Epidermal melanocyte (primary cell): ENCODE results near the gene MRPS18A.

Source experiments
- DNase-seq: peaks from one replicate; pipeline ENCODE4 v3.0.0; 2011; ENCODE audit warnings: low spot score; ENCODE audit not compliant: insufficient read length

Gene MRPS18A

GRCh38 chr6:43687437-43688347, at the start of gene MRPS18A:
Gene MRPS18A, minus strand, starts transcription at chr6:43687791. Its CDS starts 12 bp downstream, at chr6:43687779.
- peak; percentile 85 for DNase-seq

- no peak for DNase-seq
These were observed 49.3 kb upstream of the MRPS18A start for GRCh38 chr6:43736844-43737243.

DNA sequence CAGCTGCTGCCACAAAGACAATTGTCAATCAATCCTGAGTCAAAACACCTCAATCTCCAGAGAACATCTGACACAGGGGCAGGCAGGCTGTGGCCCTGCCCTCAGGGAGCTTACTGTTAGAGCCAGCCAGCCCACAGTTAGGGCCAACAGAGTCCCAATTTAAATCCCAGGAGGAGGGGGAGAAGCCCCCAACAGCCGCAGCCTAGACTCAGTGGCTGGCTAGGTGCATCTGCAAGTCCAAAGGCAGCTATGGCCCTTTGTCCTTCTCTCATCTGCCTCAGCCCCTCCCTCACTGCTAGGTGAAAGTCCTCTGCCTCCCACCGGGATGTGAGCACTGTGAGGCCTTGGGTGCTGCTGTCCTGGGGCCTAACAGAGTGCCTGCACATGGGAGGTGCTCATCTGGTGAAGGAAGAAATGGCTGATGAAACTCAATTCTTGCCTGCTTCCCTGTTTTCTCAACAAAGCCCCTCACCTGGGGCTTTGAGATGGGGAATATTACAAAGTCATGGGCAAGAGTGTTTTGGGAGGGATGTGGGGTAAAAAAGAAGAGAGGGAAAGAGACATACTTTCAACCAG, 48.7 kb upstream of the MRPS18A start:
- DNase-seq = no peak

GRCh38 chr6:43735642-43736199, 48.1 kb upstream of the MRPS18A start:
- DNase-seq = no peak

GRCh38 chr6:43734294-43734665, 46.7 kb upstream of the MRPS18A start:
- DNase-seq = no peak

- peak; percentile 2 for DNase-seq
These were observed 46.1 kb upstream of the MRPS18A start for GRCh38 chr6:43733471-43734293.

DNA sequence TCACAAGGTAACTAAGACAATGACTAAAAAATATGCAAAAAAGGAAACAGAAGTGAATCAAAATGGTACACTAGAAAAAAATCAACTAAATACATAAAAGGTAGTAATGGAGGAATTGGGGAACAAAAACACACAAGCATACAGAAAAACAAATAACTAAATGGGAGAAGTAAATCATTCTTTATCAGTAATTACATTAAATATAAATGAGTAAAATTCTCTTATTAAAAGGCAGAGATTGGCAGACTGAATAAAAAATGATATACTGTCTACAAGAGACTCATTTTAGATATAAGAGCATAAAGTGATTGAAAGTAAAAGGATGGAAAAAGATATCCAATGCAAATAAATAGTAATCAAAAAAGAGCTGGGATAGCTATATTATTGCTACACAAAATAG, 43.0 kb upstream of the MRPS18A start:
- no peak for DNase-seq

GRCh38 chr6:43729537-43729936, 41.9 kb upstream of the MRPS18A start:
- peak; percentile 8 for DNase-seq

DNA sequence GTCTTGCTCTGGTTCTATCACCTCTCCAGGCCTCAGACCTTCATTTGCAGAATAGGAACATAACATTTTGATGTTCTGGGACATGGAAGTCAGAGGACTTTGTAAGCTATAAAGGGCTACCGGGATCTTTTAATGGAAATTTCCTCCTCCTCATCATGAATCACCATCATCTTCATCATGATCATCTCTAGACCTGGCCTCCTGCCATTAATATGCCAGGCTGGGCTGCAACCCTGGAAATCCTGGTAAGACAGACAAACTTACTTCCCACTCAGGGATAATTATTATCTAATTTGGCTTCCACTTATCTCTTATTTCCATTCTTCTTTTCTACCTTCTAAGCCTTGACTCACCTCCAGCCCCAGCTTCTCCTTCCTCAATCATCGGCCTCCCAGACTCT, 41.0 kb upstream of the MRPS18A start:
- no peak for DNase-seq

- DNase-seq = no peak
These were observed 40.0 kb upstream of the MRPS18A start for GRCh38 chr6:43727634-43728033.

DNA sequence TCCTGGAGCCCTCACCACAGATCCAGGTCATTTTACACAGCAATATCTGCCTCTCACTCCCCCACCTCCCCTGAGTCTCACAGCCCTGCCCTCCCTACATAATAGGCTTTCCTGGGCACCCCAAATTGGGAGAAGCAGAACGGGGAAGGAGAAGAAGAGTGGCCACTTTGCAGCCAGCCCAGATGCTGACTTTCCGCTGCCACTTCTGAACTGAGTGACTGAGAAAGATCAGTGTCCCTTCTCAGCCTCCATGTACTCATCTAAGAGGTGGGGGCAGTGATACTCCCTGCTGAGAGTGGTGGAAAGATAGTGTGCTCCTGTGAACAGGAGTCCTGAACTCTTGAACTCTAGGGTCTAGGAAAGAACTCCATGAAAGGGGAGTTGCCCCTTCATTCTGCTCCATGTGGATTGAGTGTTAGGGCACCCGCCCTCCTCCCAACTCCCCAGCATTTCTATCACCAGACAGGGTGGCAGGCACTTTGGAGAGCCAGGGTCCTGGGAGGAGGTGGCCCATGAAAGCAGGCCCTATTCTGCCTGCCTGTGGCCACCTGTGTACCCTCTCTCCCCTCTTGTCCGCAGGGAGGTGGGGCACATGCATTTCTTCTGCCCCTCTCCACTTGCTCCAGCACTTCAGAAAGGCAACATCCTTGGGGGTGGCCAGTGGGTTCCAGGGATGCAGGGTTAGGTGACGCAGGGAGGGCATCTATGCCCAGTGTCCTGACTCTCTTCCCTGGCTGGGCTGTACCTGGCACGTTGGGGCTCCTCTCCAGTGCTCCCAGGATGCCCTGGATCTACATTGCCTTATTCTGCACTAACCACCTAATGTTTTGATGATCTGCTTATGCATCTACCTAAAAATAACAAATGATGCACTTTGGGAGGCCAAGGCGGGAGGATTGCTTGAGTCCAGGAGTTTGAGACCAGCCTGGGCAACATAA, 38.3 kb upstream of the MRPS18A start:
- peak; percentile 2 for DNase-seq

DNA sequence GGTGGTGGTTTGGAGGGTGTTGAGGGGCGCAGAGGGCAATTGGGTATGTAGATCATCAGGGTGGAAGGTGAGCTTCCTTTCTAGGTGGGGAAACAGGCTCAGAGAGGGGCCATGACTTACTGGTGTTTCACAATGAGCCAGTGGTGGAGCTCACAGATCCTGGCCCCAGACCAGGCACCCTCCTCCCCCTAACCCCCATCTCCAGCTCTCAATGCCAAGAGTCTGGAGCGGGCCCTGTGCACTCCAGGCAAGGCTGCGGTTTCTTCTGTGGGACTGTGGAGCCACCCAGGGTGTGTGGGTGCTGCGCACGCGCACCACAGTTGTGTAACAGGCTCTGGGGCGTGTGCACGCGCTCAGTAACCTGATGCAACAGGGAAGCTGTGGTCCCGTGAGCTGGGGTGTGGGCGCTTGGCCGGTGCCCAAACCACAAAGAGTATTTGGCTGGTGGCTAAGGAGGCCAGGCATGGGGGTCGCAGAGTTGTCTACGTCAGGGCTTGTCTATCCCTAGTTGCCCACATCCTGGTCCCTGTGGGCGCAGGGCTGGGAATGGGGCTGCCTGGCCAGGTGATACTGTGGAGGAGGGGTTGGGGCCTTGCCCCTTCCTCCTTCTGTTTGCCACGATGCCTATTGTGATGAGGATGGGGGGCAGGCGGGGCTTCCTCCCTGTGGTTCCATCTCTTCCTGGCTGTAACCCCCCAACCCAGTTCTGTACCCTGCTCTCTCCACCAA, 37.5 kb upstream of the MRPS18A start:
- DNase-seq = peak; percentile 44

DNA sequence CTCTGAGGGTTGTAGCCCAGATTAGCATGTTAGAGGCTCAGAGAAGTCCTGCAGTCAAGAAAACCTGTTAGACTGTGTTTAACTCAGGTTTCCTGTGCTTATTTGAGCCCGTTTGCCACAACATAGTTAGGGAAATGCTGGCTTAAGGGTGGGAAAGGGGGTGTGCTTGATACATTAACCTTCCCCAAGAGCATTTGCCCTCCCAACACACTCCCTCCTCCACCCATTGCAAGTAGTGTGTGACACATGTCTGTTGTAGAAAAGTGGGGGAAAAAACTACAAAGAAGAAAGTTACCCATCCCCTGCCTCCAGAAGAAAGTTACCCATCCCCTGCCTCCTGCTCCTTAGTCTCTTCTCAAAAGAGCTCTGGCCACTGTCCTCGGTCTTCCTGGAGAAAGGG, 36.8 kb upstream of the MRPS18A start:
- DNase-seq = peak; percentile 8

DNA sequence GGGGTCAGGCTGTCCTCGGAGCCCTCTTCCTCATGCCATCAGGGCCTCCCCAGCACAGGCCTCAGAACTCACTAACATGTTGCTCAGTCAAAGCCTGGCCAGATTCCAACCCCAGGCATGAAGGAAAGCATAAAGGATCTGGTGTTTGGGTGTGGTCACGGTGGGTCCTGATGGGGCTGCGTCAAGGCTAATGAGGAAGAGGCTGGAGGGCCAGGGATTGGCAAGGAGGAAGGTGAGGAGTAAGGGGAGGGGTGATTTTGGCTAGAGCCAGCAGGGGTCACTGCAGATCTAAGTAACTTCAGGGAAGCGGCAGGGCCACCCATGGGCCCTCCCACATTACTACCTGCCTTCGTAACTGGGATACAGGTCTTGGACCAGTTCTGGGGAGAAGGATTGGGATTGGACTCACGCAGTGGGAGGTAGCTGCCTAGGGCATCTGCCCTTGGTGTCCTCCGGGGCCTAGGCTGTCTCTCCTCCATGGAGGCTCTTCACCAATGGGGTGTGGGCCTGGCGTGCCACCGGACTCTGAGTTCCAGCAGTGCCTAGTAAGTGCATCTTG, 36.2 kb upstream of the MRPS18A start:
- DNase-seq = peak; percentile 16

GRCh38 chr6:43722920-43723545, 35.4 kb upstream of the MRPS18A start:
- DNase-seq = peak; percentile 13

- no peak for DNase-seq
These were observed 33.4 kb upstream of the MRPS18A start for GRCh38 chr6:43720999-43721398.

DNA sequence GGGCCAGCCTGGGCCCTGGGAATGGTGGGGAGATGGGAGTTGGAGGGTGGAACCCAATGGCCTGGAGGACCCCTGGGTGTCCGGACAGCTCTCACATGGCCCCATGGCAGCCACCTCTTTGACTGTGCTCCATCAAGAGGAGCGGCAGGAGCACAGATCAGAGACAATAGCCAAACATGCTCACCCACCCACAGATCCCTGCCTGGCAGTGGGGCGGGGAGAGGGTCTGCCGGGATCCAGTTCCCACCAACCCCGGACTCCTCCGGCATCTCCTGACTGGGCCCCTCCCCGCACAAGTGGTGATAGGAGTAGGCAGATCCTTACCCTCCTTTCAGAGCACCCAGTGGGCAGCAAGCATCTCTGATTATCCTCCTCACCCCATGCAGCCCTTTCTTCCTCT, 31.9 kb upstream of the MRPS18A start:
- DNase-seq = no peak

DNA sequence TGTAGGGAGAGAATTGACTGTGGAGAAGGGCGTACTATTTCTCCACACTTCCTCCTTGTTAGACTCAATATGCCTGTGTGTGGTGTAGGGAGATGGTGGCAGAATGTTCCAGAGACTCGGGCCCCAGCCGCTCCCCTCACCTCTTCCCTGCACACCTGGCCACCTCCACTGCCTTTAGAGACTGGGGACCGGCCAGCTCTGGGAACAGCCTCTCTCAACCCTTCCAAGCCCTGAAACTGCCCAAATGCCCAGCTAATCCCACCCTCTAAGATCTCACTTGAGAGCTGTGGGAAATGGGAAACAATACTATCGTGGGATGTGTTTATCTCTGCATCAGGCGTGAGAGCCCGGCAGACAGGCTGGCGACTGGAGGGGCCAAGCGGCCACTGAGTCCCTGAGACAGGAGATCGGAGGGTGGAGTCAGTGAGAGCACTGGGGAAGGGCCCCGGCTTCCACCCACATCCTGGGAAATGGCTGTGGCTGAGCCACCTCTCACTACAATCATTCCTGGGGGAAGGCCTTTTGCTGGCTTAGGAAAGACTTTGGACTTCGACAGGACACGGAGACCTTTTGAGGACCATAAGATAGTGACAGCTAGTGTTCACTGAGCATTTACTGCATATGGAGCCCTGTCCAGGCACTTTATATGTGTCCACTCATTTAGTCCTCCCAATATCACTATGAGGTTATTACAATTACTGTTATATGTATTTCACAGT, 31.0 kb upstream of the MRPS18A start:
- no peak for DNase-seq
